ENCODE measurements around the gene P2RY8. TPM values are rescaled to one million over a fixed set of nuclear protein-coding genes. Genes with fewer than 3 reads are reported as not detected.
"Not testable (repeated sequence)": the region's sequence is repeated elsewhere in the genome, so short reads cannot be mapped to it uniquely, and the experiment has no call there.

Gene P2RY8
- polyA plus RNA-seq, 1 donor from 2014 or later = 206 TPM

DNA sequence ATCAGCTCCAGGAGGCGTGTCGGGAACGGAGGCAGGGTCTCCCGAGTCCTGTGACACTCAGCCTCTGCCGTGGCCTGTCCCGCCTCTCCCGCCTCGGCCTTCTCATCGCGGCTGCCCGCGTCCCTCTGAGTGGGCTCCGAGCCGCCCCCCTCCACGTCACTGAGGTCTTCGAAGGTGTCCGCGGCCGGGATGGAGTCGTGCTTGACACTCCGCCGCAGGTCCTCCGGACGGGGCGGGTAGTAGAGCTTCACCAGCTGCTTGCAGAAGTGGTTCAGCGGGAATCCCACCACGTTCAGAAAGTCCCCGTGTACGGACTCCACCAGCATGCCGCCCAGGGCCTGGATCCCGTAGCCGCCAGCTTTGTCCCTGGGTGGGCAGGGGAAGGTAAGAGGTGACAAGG is 109.2 kb downstream of the P2RY8 start:
- Mint-ChIP-seq H3K4me3 (no peak overlapping the region), H3K9me3 (peaks cover 0 to 1% (median 0%) of the 10 kb centered on the region in 3 donors), H3K4me1 (peaks cover 0 to 2% (median 0%) of the 10 kb centered on the region in 3 donors), H3K36me3 (peaks cover 2% of the 10 kb centered on the region), H3K27ac (no peak overlapping the region), H3K27me3 (no peaks in the 10 kb centered on the region)

DNA sequence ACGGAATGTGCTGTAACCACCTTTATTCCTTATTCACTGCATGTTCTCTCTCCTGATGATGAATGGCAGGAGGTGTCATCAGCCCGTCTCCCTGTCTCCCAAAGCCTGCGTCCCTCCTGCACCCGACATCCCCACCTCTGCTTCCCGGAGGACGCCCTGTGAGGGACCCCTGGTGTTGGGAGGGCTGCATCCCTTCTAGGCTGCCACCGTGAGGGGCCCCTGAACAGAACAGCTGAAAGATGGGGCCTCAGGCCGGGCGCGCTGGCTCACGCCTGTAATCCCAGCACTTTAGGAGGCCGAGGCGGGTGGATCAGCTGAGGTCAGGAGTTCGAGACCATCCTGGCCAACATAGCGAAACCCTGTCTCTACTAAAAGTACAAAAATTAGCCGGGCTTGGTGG is 110.7 kb downstream of the P2RY8 start:
- H3K27ac Mint-ChIP-seq, H3K4me1 Mint-ChIP-seq, H3K36me3 Mint-ChIP-seq, H3K9me3 Mint-ChIP-seq, H3K27me3 Mint-ChIP-seq, H3K4me3 Mint-ChIP-seq: not testable (repeated sequence)

DNA sequence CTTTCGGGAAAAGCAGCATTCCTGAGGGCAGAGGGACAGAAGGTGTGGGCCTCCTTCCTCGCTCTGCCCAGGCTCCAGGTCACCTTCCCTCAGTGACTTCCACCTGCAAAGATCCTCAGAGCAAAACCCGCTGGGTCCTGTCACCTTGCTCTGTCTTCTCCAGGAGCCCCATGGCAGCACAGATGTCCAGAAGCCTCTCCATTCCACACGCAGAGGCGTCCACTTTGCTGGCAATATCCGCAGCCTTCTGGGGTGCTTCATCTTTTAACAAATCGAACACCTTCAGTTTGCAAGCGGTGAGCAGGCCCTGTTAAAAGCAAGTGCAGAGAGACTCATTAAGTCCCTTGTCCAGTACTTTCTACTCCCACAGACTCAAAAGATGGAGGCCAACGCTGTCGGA is 111.6 kb downstream of the P2RY8 start:
- Mint-ChIP-seq H3K36me3 (peaks cover 6% of the 10 kb centered on the region), H3K27ac (no peak overlapping the region), H3K4me1 (no peaks in the 10 kb centered on the region), H3K9me3 (peaks cover 0 to 3% (median 1%) of the 10 kb centered on the region in 3 donors), H3K27me3 (no peaks in the 10 kb centered on the region), H3K4me3 (no peak overlapping the region)

DNA sequence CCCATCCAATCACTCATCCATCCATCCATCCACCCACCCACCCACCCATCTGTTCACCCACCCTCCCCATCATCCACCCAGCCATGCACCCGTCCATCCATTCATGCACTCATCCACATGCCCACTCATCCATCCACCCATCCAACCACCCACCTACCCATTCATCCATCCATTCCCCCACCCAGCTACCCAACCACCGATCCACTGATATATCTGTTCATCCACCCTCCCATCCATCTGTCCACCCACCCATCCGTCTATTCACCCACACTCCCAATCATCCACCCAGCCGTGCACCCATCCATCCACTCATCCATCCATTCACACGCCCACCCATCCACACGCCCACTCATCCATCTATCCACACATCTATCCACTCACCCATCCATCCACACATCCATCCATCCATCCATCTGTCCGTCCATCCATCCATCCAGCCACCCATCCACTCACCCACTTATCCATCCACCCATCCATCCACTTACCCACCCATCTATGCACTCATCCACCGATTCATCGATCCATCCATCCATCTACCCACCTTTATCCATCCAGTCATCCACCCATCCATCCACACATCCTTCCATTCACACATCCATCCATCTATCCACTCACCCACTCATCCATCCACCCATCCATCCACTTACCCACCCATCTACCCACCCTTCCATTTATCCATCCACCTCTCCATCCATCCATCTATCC is 112.7 kb downstream of the P2RY8 start:
- Mint-ChIP-seq H3K27ac (peak overlapping the region in 1 of 3 donors; percentile 68), H3K27me3 (no peaks in the 10 kb centered on the region), H3K9me3 (peaks cover 0 to 4% (median 3%) of the 10 kb centered on the region in 3 donors), H3K4me3 (no peak overlapping the region), H3K36me3 (peaks cover 11% of the 10 kb centered on the region), H3K4me1 (peaks cover 0 to 4% (median 0%) of the 10 kb centered on the region in 3 donors)

DNA sequence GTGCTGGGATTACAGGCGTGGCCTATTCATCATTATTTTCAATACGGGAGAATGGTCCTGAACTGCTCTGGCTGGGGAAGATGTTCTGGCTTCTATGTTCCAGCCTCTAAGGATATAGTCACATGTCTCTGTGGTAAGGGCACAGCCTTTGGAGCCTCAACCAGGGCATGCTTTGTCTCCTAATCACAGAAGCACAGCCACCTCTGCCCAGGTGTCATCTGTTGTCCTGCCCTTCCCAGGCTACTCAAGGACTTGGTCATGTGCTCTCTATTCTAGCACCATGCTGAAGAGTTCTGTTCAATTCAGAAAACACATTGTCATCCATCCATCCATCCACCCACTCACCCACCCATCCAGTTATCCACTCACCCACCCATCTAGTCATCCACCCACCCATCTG is 113.8 kb downstream of the P2RY8 start:
- H3K4me1 Mint-ChIP-seq = peaks cover 0 to 4% (median 0%) of the 10 kb centered on the region in 3 donors
- peaks cover 11% of the 10 kb centered on the region for H3K36me3 Mint-ChIP-seq
- peaks cover 0 to 4% (median 3%) of the 10 kb centered on the region in 3 donors for H3K9me3 Mint-ChIP-seq
- H3K27ac Mint-ChIP-seq = peak overlapping the region in 1 of 3 donors; percentile 67
- H3K27me3 Mint-ChIP-seq = no peaks in the 10 kb centered on the region
- peak overlapping the region in 1 of 4 donors; percentile 27 for H3K4me3 Mint-ChIP-seq

DNA sequence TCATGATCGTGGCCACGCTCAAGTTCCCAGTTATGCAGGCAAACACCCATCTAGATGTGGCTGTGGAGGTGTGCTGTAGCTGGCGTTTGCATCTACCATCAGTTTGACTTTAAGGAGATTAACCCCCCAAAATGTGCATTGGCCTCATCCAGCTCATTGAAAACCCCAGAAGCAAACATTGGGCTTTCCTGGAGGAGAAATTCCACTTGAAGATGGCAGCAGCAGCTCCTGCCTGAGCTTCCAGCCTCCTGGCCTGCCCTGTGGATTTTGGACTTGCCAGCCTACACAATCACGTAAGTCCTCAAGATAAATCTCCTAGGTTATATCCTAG is 114.9 kb downstream of the P2RY8 start:
- Mint-ChIP-seq H3K27me3 (no peaks in the 10 kb centered on the region), H3K36me3 (peaks cover 11% of the 10 kb centered on the region), H3K27ac (no peak overlapping the region), H3K4me1 (peaks cover 0 to 4% (median 0%) of the 10 kb centered on the region in 3 donors), H3K9me3 (peaks cover 0 to 4% (median 3%) of the 10 kb centered on the region in 3 donors), H3K4me3 (no peak overlapping the region)

DNA sequence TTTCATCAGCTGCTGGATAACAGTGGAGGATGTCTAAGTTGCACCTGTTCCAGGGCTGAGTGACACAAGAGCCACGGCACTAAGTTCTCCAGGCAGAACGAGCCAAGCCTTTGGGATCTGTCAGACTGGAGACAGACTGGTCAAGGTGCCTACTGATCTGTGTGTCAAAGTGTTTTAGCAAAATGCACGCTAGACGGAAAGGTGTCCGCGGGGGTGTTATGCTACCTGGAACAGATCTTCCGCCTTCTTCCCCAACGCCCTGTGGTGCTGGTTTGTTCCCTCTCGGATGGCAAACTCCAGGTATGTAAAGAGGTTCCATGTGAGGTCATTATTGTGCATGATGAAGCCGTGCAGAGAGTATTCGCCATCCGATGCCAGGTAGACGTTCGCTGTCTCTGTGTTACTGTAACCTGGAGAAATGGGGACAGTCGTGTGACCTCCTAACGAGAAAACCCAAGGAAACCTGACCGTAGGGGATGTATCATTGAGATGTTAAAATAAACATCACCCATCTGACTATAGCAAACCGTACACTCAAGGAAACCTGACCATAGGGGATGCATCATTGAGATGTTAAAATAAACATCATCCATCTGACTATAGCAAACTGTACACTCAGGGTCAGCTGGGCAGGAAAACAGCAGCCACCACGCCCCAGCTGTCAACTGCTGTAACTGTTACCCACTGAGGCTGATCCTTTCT is 115.4 kb downstream of the P2RY8 start:
- Mint-ChIP-seq H3K27ac (no peak overlapping the region), H3K36me3 (peaks cover 11% of the 10 kb centered on the region), H3K4me1 (peaks cover 0 to 4% (median 0%) of the 10 kb centered on the region in 3 donors), H3K4me3 (no peak overlapping the region), H3K9me3 (peaks cover 0 to 4% (median 3%) of the 10 kb centered on the region in 3 donors), H3K27me3 (no peaks in the 10 kb centered on the region)

DNA sequence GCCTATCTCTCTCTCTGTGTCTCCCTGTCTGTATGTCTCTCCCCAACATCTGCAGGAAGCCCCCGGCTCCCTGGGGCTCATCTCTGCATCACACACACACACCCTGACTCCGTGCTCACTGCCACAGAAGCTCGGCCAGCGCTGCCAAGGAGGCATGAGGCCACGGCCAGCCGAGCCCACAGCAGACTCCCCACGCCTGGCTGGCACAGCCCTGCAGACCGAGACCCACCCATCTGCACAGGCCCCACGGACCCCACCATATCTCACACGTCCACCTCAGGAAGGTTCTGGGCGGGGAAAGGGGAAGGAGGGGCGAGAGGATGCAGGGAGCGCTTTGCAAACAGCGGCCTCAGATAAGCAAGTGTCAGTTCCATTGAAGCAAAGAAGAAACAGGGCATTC is 116.6 kb downstream of the P2RY8 start:
- peaks cover 11% of the 10 kb centered on the region for H3K36me3 Mint-ChIP-seq
- H3K27ac Mint-ChIP-seq = peak overlapping the region in 1 of 3 donors; percentile 30
- H3K9me3 Mint-ChIP-seq = peaks cover 0 to 4% (median 3%) of the 10 kb centered on the region in 3 donors
- H3K4me3 Mint-ChIP-seq = no peak overlapping the region
- no peaks in the 10 kb centered on the region for H3K27me3 Mint-ChIP-seq
- peaks cover 0 to 4% (median 0%) of the 10 kb centered on the region in 3 donors for H3K4me1 Mint-ChIP-seq

DNA sequence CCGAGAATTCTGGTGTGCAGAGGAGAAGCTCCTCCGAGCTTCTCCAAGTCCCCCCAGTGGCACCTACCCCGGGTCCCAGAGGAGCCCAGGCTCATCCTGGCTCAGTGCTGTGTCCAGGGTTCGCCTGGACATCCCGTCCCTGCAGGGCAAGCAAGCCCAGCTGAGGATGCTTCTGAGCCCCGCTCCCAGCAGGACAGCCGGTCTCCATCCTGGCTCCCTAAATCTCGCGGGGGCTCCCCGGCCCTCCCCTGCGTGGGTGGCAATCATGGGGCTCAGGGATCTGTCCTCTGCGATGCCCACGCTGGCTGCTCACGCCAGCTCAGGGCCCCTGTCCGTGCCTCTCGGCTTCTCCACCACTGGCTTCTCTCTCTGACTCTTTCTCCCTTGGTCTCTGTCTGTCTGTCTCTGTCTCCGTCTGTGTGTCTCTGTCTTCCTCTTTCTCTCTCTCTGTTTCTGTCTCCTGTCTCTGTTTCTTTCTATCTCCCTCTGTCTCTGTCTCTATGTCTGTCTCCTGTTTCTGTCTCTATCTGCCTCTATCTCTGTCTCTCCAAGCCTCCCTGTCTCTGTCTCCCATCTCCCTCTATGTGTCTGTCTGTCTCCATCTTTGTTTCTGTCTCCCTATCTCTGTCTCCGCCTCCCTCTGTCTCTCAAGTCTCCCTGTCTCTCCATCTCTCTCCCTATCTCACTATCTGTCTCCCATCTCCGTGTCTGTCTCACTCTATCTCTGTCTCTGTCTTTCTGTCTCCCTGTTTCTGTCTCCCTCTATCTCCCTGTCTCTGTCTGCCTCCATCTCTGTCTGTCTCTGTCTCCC is 117.2 kb downstream of the P2RY8 start:
- peaks cover 0 to 4% (median 3%) of the 10 kb centered on the region in 3 donors for H3K9me3 Mint-ChIP-seq
- H3K27ac Mint-ChIP-seq = peak overlapping the region in 1 of 3 donors; percentile 30
- no peaks in the 10 kb centered on the region for H3K27me3 Mint-ChIP-seq
- H3K4me3 Mint-ChIP-seq = peak overlapping the region in 1 of 4 donors; percentile 48
- peaks cover 11% of the 10 kb centered on the region for H3K36me3 Mint-ChIP-seq
- peaks cover 0 to 4% (median 0%) of the 10 kb centered on the region in 3 donors for H3K4me1 Mint-ChIP-seq

DNA sequence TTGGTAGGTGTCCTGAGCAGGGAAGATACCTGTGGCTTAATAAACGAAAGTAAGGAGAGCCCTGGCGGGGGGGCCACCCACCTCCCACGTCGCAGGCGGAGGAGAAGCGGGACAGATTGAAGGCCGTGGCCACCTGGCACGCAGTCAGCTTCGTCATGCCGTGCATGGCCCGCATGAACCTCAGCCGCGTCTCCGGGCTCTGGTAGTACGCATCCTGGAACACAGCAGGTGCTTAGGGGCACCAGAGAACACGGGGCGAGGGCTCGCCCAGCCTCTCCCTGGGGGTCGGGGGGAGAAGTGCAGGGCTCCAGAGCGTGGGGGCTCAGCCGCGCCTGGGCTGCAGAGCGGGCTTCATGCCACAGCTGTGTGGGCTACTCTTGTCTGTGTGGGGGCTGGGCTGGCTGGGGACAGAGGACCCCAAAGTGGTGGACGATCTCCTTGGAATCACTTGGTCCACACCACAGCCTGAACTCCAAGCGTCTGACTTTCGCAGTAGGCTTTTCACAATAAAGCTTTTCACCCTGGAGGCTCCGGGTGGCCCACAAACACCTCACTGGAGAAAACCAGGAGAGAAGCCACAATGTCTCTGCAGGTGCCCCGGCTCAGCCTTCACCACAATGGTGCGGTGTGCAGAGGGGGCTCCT is 118.0 kb downstream of the P2RY8 start:
- peaks cover 0 to 3% (median 3%) of the 10 kb centered on the region in 3 donors for H3K9me3 Mint-ChIP-seq
- H3K27ac Mint-ChIP-seq = peak overlapping the region in 1 of 3 donors; percentile 10
- H3K36me3 Mint-ChIP-seq = peaks cover 13% of the 10 kb centered on the region
- H3K4me1 Mint-ChIP-seq = peaks cover 0 to 4% (median 0%) of the 10 kb centered on the region in 3 donors
- H3K4me3 Mint-ChIP-seq = no peak overlapping the region
- no peaks in the 10 kb centered on the region for H3K27me3 Mint-ChIP-seq

DNA sequence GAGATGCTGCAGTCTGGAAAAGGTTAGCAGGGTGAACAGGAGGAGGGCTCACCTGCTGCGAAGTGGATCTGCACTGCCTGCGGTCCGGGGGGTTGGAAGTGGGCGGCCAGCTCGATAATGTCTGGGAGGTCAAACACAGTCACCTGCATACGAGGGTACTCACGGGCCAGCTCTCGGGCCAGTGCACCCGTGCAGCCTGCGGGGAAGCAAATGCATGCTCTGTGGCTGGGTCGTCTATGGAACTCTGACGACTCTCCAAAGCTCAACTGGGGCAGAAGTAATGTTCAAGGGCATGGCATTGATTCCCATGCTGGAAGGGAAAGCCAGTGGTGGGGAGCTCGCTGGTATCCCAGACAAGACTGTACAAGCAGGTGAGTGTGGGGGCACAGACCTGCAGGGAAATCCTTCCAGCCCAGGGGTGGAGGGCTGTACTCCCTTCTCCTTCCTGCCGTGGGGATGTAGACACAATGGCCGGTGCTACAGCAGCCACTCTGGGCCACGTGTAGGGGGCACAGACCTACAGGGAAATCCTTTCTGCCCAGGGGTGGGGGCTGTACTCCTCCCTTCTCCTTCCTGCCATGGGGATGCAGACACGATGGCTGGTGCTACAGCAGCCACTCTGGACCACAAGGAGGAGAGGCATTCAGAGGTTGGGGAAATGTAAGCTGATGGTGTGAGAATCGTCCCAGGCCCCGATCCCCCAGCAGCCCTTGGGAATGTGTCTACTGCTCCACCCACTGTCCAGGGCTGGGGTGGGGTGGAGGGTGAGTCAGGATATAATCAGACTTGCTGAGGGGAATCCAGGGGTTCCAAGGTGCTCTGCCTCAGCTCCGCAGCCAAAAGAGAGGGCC is 118.8 kb downstream of the P2RY8 start:
- Mint-ChIP-seq H3K36me3 (peaks cover 16% of the 10 kb centered on the region), H3K4me1 (peaks cover 0 to 5% (median 0%) of the 10 kb centered on the region in 3 donors), H3K27me3 (no peaks in the 10 kb centered on the region), H3K9me3 (peaks cover 0 to 3% (median 3%) of the 10 kb centered on the region in 3 donors), H3K27ac (peak overlapping the region in 1 of 3 donors; percentile 10), H3K4me3 (no peak overlapping the region)

DNA sequence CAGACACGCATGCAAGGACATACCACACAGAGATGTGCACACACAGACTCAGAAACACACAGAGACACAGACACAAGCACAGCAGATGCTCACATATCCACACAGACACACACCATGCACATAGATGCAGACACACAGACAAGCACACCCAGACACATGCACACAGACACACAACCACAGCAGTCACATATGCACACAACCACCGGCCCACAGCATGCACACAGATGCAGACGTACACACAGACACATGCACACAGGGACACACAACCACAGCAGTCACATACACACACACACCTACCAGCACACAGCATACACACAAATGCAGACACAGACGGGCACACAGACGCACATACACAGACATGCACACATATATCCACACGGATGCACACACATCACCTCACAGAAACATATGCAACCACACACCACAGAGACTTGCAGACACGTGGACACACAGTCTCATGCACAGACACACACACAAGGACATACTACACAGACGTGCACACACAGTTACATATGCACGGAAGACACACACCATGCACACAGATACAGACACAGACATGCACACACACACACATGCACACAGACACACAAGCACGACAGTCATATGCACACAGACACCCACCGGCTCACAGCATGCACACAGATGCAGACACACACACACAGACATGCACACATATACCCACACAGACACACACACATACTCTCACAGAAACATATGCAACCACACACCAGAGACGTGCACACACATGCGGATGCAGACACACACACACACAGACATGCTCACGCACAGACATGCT is 119.8 kb downstream of the P2RY8 start:
- H3K27me3 Mint-ChIP-seq = no peaks in the 10 kb centered on the region
- H3K27ac Mint-ChIP-seq = no peak overlapping the region
- peaks cover 16% of the 10 kb centered on the region for H3K36me3 Mint-ChIP-seq
- H3K4me3 Mint-ChIP-seq = no peak overlapping the region
- peaks cover 0 to 5% (median 0%) of the 10 kb centered on the region in 3 donors for H3K4me1 Mint-ChIP-seq
- peaks cover 0 to 3% (median 3%) of the 10 kb centered on the region in 3 donors for H3K9me3 Mint-ChIP-seq

DNA sequence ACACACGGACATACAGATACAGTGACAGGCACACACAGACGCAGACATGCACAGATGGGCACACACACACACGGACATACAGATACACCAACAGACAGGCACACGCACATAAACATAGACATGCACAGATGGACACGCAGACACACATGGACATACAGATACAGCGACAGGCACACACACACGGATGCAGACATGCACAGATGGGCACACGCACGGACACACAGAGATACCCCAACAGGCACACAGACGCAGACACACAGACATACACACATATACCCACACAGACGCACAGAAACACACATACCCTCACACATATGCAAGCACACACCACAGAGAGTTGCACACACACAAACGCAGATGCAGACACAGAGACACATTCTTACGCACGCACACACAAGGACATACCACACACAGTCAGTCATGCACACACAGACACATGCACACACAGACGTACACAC is 120.6 kb downstream of the P2RY8 start:
- no peaks in the 10 kb centered on the region for H3K27me3 Mint-ChIP-seq
- H3K9me3 Mint-ChIP-seq = peaks cover 0 to 3% (median 0%) of the 10 kb centered on the region in 3 donors
- no peak overlapping the region for H3K4me3 Mint-ChIP-seq
- peaks cover 0 to 5% (median 0%) of the 10 kb centered on the region in 3 donors for H3K4me1 Mint-ChIP-seq
- H3K36me3 Mint-ChIP-seq = peaks cover 12% of the 10 kb centered on the region
- no peak overlapping the region for H3K27ac Mint-ChIP-seq

Data from IgD-negative memory B cell (primary cell).